Caco-2 (cell line): ENCODE results near the gene SMIM9. TPM values are rescaled to one million over a fixed set of nuclear protein-coding genes. Genes with fewer than 3 reads are reported as not detected.

ENCODE experiments used
- BruUV-seq: library from RNA; stranded (reverse); fragments of 400-500 nt; replicated peaks from 2 replicates; lab custom pipeline; 2021; lab: Mats Ljungman, UMichigan
- CTCF ChIA-PET: fragments of 300-600 bp; sonication (Branson Sonifier 250); formaldehyde crosslinking; loops from one replicate; lab custom pipeline; 2022; ENCODE audit warnings: antibody characterized with exemption; lab: Charles Lee
- POLR2A ChIA-PET: fragments of 300-600 bp; sonication (Branson Sonifier 250); formaldehyde crosslinking; loops from one replicate; lab custom pipeline; 2022; ENCODE audit warnings: antibody characterized with exemption; lab: Charles Lee
- DNase-seq, 2 experiments: peaks; one replicate each; pipeline versions ENCODE4 v3.0.0 to v3.0.0-alpha.2; 2020 to 2022
- H3K27me3 ChIP-seq: replicated peaks from 2 replicates; pipeline ENCODE4 v1.6.0; 2011; ENCODE audit warnings: low read length; ENCODE audit not compliant: control insufficient read depth, insufficient read depth
- H3K36me3 ChIP-seq: 2 replicates; pipeline ENCODE4 v1.5.1; 2011; ENCODE audit warnings: low read length; ENCODE audit not compliant: control insufficient read depth, insufficient read depth
- H3K4me1 ChIP-seq: fragments of 250-450 bp; sonication (Bioruptor Pico); 2 replicates; pipeline ENCODE4 v1.5.1; 2020; ENCODE audit warnings: mild to moderate bottlenecking
- H3K4me3 ChIP-seq: 2 replicates; pipeline ENCODE4 v1.5.1; 2011; ENCODE audit warnings: low read depth, mild to moderate bottlenecking, control low read depth, low read length
- H3K9me3 ChIP-seq: fragments of 250-450 bp; sonication (Bioruptor Pico); 2 replicates; pipeline ENCODE4 v1.5.1; 2020; ENCODE audit warnings: mild to moderate bottlenecking, moderate library complexity
- H3K27ac Mint-ChIP-seq: one replicate; pipeline ENCODE4 v1.8.0; 2022; ENCODE audit warnings: mixed read lengths; ENCODE audit not compliant: unreplicated experiment
- H3K27me3 Mint-ChIP-seq: one replicate; pipeline ENCODE4 v1.8.0; 2022; ENCODE audit warnings: mixed read lengths; ENCODE audit not compliant: insufficient read depth, unreplicated experiment
- H3K36me3 Mint-ChIP-seq: one replicate; pipeline ENCODE4 v1.8.0; 2022; ENCODE audit warnings: mild to moderate bottlenecking, mixed read lengths; ENCODE audit not compliant: insufficient read depth, unreplicated experiment
- H3K4me1 Mint-ChIP-seq: one replicate; pipeline ENCODE4 v1.8.0; 2022; ENCODE audit warnings: low read depth, mixed read lengths; ENCODE audit not compliant: unreplicated experiment
- H3K4me3 Mint-ChIP-seq: one replicate; pipeline ENCODE4 v1.8.0; 2022; ENCODE audit warnings: mild to moderate bottlenecking, moderate library complexity, mixed read lengths; ENCODE audit not compliant: unreplicated experiment
- H3K9me3 Mint-ChIP-seq: one replicate; pipeline ENCODE4 v1.8.0; 2022; ENCODE audit warnings: mixed read lengths; ENCODE audit not compliant: unreplicated experiment
- intact Hi-C: fragments of 100-400 bp; cut with micrococcal nuclease; formaldehyde crosslinking; loops from one replicate; pipeline ENCODE4 v1.10.0; 2022; ENCODE audit not compliant: unreplicated experiment
- total RNA-seq: library from RNA; stranded (reverse); gene quantifications from 2 replicates; pipeline ENCODE4 v1.2.3, GENCODE V29; 2022
- TF ChIP-seq, protein P1 (sequence below), 2 experiments: fragments of 200-600 bp in 1 of 2; IDR thresholded peaks; 1 replicate in 1 of 2; 2 replicates in 1 of 2; pipeline versions ENCODE4 v1.5.1 to v1.8.0; 2011 to 2022; ENCODE audit warnings: antibody characterized with exemption in 1 of 2, control low read depth in 1 of 2, inconsistent platforms in 1 of 2, low read depth in 1 of 2, low read length in 1 of 2, mild to moderate bottlenecking in 1 of 2, moderate library complexity in 1 of 2; ENCODE audit not compliant: insufficient read depth in 1 of 2, severe bottlenecking in 1 of 2, unreplicated experiment in 1 of 2

The SMIM9 gene
- total RNA-seq, 1 experiment from 2014 or later, result not detected

DNA sequence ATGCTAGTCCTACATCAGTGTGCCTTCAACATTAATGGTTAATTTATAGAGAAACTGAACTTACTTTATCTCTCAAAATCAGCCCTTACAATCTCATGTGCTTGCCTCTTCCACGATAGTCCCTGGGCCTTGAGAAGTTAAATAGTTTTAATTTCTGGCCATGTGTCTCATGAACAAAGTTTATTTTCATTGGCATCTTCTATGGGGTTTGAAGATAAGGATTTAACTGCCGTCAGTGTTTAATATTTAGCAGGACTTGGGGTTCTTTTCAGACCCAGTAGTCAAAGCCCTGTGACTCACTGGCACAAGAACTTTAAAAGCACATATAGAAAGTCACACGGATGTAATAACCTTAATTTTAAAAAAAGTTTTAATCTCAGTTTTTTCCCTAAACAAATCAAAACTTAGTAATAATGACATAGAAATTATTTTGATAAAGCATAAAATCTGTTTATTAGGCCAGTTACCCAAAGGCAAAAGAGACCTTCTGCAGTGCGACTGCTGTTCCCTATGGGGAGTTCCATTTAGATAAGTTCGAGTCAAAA is 19.1 kb downstream of the SMIM9 start:
- TF ChIP-seq, protein P1, sequence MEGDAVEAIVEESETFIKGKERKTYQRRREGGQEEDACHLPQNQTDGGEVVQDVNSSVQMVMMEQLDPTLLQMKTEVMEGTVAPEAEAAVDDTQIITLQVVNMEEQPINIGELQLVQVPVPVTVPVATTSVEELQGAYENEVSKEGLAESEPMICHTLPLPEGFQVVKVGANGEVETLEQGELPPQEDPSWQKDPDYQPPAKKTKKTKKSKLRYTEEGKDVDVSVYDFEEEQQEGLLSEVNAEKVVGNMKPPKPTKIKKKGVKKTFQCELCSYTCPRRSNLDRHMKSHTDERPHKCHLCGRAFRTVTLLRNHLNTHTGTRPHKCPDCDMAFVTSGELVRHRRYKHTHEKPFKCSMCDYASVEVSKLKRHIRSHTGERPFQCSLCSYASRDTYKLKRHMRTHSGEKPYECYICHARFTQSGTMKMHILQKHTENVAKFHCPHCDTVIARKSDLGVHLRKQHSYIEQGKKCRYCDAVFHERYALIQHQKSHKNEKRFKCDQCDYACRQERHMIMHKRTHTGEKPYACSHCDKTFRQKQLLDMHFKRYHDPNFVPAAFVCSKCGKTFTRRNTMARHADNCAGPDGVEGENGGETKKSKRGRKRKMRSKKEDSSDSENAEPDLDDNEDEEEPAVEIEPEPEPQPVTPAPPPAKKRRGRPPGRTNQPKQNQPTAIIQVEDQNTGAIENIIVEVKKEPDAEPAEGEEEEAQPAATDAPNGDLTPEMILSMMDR (IDR thresholded peaks at IDR 0.05; ENCODE audit: insufficient read depth in 1 of 2, low read depth in 1 of 2, low read length in 1 of 2, severe bottlenecking in 1 of 2, unreplicated experiment in 1 of 2), result no peak
- no peak for DNase-seq
- no peaks in the 10 kb centered on the region for H3K27me3 Mint-ChIP-seq
- no TSS peak for BruUV-seq
- no peaks in the 10 kb centered on the region for H3K9me3 ChIP-seq
- no peak overlapping the region for H3K4me3 ChIP-seq
- intact Hi-C loops, result no loop called here
- no peaks in the 10 kb centered on the region for H3K36me3 Mint-ChIP-seq
- POLR2A ChIA-PET, result no interaction called here
- no peak overlapping the region for H3K27ac Mint-ChIP-seq
- CTCF ChIA-PET, result no interaction called here
- H3K4me1 ChIP-seq, result no peaks in the 10 kb centered on the region
- H3K27me3 ChIP-seq, result no peaks in the 10 kb centered on the region
- H3K4me1 Mint-ChIP-seq, result no peaks in the 10 kb centered on the region
- no peaks in the 10 kb centered on the region for H3K36me3 ChIP-seq
- peaks cover 7% of the 10 kb centered on the region for H3K9me3 Mint-ChIP-seq
- H3K4me3 Mint-ChIP-seq, result no peak overlapping the region

DNA sequence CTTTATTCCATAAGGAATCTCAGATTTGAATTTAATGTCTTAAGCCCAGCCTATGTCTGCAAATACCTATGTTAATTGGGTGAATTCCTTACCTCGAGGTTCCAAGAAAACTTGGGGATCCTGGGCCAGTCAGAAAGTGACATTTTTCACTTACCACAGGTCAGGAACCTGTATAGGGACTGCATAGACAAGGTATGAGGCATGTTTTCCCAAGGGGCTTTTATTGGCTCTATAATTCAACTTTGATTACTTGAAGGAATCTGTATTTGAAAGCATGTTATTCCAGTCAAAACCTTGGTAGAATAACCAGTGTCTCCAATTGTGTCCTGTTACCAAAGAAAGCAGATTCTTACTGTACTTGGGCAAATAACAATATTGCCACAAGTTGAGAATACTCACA is 20.7 kb downstream of the SMIM9 start:
- Histone ChIP-seq H3K4me1 (no peaks in the 10 kb centered on the region), H3K4me3 (no peak overlapping the region), H3K36me3 (no peaks in the 10 kb centered on the region), H3K27me3 (no peaks in the 10 kb centered on the region), H3K9me3 (no peaks in the 10 kb centered on the region)
- ChIA-PET CTCF (no interaction called here), POLR2A (no interaction called here)
- Mint-ChIP-seq H3K4me3 (no peak overlapping the region), H3K27me3 (no peaks in the 10 kb centered on the region), H3K36me3 (no peaks in the 10 kb centered on the region), H3K27ac (no peak overlapping the region), H3K9me3 (peaks cover 7% of the 10 kb centered on the region), H3K4me1 (no peaks in the 10 kb centered on the region)
- BruUV-seq, result no TSS peak
- no peak for DNase-seq
- intact Hi-C loops, result no loop called here
- TF ChIP-seq, protein P1 (IDR thresholded peaks at IDR 0.05; ENCODE audit: insufficient read depth in 1 of 2, low read depth in 1 of 2, low read length in 1 of 2, severe bottlenecking in 1 of 2, unreplicated experiment in 1 of 2), result no peak

DNA sequence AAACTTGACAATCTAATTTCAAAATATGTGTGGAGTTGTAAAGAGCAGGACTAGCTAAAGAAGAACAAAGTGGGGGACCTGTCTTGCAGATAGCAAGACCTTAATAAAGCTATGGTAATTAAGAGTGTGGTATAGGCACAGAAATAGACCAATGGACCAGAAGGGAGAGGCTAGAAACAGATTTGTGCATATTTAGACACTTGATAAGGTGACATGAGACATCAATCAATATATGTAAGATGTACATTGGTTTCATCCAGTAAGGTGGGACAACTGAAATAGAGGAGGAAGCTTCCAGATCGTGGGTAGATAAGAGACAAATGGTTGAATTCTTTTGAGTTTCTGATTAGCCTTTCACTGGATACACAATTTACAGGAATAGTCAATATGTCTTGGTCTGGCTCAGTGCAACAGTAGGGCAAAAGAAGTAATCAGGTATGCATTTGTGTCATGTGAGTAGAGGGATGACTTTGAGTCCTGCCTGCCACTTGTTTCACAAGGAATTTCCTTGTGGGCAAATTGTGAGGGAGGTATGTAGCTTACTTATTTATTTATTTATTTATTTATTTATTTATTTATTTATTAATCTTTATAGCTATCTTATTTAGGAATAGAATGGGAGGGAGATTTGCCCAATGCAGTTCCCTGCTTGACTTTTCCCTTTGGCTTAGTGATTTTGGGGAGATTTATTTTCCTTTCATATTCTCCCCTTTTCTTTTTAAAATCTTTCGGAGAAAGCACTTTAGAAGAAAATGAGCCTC is 21.9 kb downstream of the SMIM9 start:
- BruUV-seq, result no TSS peak
- POLR2A ChIA-PET, result no interaction called here

More for the DNA sequence above, 21.9 kb downstream of the SMIM9 start:
- intact Hi-C loops, result no loop called here
- H3K4me3 ChIP-seq, result no peak overlapping the region
- Mint-ChIP-seq H3K4me3 (no peak overlapping the region), H3K27me3 (no peaks in the 10 kb centered on the region), H3K4me1 (no peaks in the 10 kb centered on the region), H3K27ac (no peak overlapping the region), H3K36me3 (no peaks in the 10 kb centered on the region), H3K9me3 (peaks cover 7% of the 10 kb centered on the region)
- H3K27me3 ChIP-seq, result no peaks in the 10 kb centered on the region
- CTCF ChIA-PET, result no interaction called here
- H3K36me3 ChIP-seq, result no peaks in the 10 kb centered on the region
- H3K4me1 ChIP-seq, result no peaks in the 10 kb centered on the region
- no peak for DNase-seq
- H3K9me3 ChIP-seq, result no peaks in the 10 kb centered on the region
- TF ChIP-seq, protein P1 (IDR thresholded peaks at IDR 0.05; ENCODE audit: insufficient read depth in 1 of 2, low read depth in 1 of 2, low read length in 1 of 2, severe bottlenecking in 1 of 2, unreplicated experiment in 1 of 2), result no peak
